G401 (cell line): ENCODE results near the gene ERH. TPM values are rescaled to one million over a fixed set of nuclear protein-coding genes. Genes with fewer than 3 reads are reported as not detected.

ENCODE experiments used
- DNase-seq: peaks from one replicate; pipeline ENCODE4 v3.0.0-alpha.2; 2015; ENCODE audit warnings: low spot score
- in situ Hi-C: cut with HindIII; loops from 2 replicates; pipeline ENCODE4 v1.10.0; 2016; ENCODE audit warnings: low sequenced_read_pairs, mixed read lengths
- total RNA-seq: library from RNA; depleted of rRNA; stranded (reverse); fragments of >200 nt; shearing (Covaris generic); gene quantifications from 2 replicates; pipeline ENCODE4 v1.2.3, GENCODE V29; 2014

Gene ERH
- total RNA-seq, 1 experiment from 2014 or later: 338 TPM

- in situ Hi-C loops: no loop called here
- DNase-seq: no peak
Observed at GRCh38 chr14:69360438-69361108, 37.5 kb downstream of the ERH start.

- in situ Hi-C loops: no loop called here
- DNase-seq: no peak
Observed at GRCh38 chr14:69358966-69359365, 39.1 kb downstream of the ERH start.

DNA sequence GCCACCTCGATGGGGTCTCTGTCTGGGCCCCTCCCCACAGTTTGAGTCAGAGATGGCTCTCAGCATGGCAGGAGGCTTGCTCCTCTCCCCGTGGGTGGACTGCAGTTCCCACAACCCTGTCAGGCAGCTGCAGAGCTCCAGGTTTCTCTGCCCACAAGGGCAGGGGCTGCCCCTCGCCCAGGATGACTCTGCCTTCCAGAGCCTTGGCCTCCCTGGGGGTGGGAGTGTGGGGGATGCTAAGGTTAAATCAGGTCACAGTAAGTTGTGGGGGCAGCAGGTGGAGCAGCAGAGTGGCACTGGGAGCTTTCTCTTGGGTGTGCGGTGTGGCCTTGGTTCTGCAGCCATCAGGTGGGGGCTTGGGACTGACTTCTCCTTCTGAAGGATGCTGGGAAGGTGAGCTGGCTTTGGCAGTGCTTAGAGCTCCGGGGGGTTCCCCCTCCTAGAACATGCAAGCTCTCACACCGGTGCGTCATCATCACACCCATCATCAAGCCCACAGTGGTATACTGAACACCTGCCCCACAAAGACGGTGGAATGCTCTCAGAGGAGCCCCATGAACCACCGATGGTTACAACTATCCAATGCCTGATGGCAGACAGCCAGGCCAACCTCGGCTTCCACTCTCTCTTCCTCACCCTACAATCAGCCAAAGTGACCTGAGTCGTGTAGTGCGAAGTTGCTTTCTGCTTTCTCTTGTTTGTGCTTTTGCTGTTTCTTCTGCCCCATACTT is 39.7 kb downstream of the ERH start:
- in situ Hi-C loops: no loop called here
- no peak for DNase-seq

DNA sequence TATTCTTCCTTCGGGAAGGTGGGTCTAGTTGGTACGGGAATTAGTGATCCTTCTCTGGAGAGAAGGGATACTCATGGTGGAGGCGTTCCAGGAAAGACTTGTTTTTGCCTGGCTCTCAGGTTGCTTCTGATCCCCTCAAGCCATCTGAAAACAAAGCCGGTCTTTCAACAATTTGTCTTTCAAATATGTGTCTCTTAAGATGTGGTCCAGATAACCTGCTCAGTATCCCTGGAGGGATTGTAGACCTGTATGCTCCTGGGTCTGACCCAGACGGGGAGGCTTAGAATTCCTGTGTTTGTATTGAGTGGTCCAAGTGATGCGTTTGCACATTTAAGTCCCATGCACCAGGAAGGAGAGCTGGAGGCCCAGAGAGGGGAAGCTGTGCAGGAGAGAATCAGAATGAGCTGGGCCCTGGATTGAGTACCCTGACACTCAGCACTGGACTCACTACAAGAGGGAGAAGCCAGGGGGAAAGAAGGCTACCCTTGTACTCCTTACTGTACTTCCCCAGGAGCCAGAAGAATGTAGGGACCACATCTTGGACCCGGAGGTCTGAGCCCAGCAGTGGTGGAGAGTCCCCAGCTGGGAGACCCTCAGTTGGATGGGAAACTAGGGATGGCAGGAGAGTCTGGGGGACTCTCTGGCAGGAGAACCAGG is 40.4 kb downstream of the ERH start:
- DNase-seq: no peak
- in situ Hi-C loops: no loop called here

- in situ Hi-C loops: no loop called here
- no peak for DNase-seq
Observed at GRCh38 chr14:69356903-69357543, 41.1 kb downstream of the ERH start.

DNA sequence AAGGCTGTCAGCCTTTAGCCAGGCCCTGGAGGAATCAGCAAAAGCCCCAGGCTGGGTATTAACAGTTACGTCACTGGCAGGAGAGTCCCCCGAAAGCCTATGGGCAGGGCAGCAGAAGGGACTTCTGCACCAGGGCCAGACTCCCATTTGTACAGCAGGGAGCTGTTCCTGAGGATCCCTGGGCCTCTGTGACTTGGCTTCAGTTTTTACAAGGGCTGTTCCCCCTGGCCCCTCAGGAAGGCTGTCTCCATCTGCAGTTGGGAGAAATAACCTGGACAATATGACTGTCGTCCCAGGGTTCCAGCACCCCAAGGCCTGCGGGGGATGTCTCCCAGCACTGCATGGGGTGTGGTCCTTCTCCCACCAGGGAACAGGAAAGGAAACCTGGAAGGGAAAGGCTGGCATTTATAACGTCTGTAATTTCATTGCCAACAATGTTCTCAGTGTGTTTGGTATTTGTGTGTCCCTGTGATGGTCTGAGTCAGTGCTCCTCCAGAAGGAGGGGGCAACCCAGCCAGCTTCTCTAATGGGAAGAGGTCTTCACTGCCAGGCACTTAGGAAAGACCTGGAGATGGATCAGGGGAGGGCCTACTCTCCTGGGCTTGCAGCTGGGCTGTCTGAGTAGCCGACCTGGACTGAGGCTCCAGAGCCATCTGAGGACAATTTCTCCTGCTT is 42.4 kb downstream of the ERH start:
- in situ Hi-C loops: no loop called here
- no peak for DNase-seq

DNA sequence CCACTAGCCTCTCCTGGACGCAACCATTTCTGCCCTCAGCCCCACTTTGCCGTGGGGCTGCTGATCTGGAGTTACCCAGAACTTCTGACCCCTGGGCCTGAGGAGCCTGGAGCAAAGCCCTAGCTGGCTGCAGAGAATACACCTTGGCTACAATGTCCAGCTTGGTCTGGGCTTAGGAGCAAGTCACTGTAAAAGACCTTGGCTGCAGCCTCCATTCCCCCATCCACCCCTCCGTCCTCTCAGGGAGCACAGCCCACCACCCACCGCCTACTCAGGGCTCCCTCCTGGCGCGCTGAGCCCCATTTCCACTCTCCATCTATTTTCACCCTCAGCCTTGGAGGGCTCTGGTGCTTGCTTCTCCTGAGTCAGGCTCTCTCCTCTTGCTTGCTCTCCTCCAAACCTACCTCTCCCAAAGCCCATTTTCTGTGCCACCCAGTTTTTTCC is 42.9 kb downstream of the ERH start:
- DNase-seq: no peak
- in situ Hi-C loops: no loop called here

GRCh38 chr14:69354383-69355153 is 43.5 kb downstream of the ERH start:
- in situ Hi-C loops: no loop called here
- no peak for DNase-seq

GRCh38 chr14:69353168-69353567 is 44.9 kb downstream of the ERH start:
- in situ Hi-C loops: no loop called here
- no peak for DNase-seq

GRCh38 chr14:69351911-69352310 is 46.2 kb downstream of the ERH start:
- no peak for DNase-seq
- in situ Hi-C loops: no loop called here

GRCh38 chr14:69351385-69351784 is 46.7 kb downstream of the ERH start:
- no peak for DNase-seq
- in situ Hi-C loops: no loop called here

GRCh38 chr14:69350892-69351291 is 47.2 kb downstream of the ERH start:
- in situ Hi-C loops: no loop called here

DNA sequence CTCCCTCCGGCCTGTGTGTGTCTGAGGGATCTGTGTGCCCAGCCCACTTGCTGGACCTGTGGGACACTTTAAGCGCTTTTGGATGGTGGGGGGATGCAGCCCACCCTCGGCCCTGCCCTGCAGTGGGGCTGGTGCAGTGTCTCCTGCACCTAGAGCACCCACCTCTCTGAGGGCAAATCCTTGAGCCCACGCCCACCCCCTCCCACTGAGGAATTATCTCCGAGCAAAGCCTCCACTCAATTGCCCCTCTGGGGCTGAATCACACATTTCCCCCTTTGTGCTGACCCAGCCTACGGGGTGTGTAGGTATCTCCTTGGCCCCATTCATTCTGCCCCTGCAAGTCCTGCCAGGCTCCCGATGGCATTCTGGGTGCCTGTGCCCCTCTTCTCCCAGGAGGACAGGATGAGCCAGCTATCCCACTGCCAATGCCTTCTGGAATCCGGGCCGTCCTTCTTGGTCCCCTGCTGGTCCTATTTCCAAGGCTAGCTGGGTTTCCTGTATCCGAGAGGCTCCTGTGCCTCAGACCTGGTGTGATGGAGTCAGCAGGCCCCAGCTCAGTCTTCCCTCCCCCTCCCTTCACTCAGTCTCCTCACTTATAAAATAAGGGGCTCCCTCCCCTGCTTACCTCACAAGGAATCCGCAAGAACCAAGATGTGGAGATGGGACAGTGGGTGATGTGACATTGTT is 48.9 kb downstream of the ERH start:
- in situ Hi-C loops: no loop called here
- no peak for DNase-seq

More at GRCh38 chr14:69350892-69351291, 47.2 kb downstream of the ERH start:
- no peak for DNase-seq

GRCh38 chr14:69346710-69347109 is 51.4 kb downstream of the ERH start:
- DNase-seq: no peak
- in situ Hi-C loops: no loop called here

DNA sequence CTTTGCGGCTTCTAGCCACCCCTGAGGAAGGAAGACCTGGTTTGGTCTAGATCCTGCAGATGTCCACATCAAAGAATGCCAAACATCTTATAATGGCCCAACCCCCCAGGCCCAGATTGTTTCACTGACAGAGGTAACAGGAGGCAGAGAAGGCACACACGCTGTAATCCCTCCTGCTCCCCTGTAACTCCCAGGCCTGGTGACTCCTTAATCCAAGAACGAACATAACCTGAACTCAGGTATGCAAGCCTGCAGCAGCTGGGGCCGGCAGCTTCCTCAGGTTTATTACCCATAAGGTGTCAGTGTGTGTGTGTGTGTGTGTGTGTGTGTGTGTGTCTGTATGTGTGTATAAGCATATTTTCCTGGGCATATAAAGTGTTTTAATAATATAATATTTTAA is 52.7 kb downstream of the ERH start:
- DNase-seq: no peak
- in situ Hi-C loops: no loop called here

- in situ Hi-C loops: no loop called here
Observed at GRCh38 chr14:69344171-69344570, 53.9 kb downstream of the ERH start.

GRCh38 chr14:69342928-69343525 is 55.1 kb downstream of the ERH start:
- no peak for DNase-seq
- in situ Hi-C loops: no loop called here

More at GRCh38 chr14:69344171-69344570, 53.9 kb downstream of the ERH start:
- no peak for DNase-seq

GRCh38 chr14:69339426-69339825 is 58.7 kb downstream of the ERH start:
- in situ Hi-C loops: no loop called here
- no peak for DNase-seq
